Stimulated activated CD8-positive, alpha-beta memory T cell treated with anti-CD3 and anti-CD28 coated beads, Interleukin-4, amount 100 ng/mL, for 48 hours (primary cell): ENCODE measurements around the gene CD99L2.
A peak's percentile ranks its signal among the peaks of the same experiment; 100 is the strongest.

Experiments used
- DNase-seq: peaks from one replicate; pipeline ENCODE4 v3.0.0-alpha.2; 2020

Gene CD99L2

DNA sequence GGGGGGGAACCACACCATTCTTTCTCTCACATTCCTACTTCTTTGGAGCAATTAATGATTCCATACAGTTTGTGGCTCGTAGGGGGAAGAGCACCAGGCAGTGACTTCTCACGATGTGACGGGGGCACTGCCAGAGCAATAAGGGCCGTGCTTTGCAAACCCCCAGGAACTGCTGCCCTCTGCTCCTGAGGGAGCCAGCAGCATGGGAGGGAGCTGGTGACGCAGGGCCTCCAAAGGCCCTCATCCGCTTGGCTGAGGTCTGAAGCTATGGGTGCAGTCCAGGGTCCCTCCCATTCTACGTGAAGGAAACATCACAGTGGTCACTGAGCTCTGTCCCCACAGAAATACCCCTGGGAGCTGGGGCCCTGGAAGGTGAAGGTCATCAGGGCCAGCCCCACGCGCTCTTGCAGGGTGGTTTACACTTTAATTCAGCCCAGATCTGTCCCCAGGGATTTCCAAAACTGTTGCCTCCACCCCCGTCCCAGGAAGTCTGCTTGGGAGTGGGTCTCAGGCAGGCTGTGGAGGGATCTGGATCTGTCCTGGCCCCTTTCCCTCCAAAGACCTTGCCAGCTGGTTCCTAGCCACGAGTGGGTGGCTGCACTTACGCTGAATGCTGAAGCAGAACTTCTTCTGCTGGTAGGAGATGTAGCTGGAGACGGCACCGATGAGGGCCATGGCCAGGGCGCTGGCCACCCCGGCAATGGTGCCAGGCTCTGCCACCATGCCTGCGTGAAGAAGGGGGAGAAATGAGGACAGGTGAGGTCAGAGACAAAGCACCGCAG lies 122.7 kb downstream of the CD99L2 start:
- DNase-seq = no peak

DNA sequence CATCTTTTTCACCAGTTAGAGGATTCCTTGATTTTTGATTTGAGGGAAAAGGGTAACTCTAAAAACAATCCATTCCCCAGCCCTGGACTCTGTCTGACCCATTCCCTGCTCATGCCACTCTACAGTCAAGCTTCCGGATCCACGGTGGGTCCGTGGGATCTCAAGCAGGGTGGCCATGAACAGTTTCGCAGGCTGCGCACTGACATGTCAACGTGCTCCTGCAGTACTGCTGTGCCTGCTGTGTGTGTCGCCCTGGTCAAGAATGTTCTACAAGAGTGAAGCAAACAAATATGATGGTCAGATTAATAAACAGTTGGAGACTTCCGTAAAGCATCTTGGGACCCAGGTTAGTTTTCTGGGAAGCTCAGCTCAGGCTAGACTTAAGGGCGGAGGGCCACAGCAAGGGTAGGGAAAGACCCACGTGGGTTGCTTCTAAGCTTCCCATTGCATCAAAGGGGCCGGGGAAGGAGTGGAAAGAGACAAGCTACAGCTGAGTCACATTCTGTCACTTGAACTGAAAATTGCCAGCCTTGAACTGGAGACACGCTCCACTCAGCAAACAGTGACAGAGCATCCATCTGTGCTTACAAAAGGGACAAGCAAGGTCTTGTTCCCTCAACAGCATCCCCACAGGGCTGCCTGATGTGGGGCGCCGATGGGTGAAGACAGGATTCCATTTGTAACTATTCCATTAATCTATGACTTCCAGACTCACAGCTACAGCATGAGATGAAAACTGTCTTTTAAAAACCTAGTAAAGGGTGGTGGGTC lies 123.5 kb downstream of the CD99L2 start:
- DNase-seq = no peak

- DNase-seq = no peak
Observed at GRCh38 chrX:150773634-150774033, 124.8 kb downstream of the CD99L2 start.

DNA sequence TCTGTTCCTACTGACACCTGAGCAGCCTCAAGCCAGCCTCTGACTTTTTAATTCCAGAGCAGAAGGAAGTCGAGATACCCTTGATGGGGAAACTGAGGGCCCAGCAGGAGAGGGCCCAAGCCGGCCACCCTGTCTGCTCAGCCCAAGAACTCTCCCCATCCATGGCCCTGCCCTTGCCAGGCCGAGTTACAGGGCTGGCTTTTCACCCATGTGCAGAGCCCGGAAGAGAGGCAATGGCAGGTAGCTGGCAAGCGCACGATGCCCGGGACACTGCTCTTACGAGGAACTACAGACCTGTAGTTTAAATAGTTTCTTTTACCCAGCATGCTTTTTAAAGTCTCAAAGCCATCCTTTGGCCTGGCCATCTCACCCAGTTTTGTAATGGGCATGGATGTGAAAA lies 125.4 kb downstream of the CD99L2 start:
- DNase-seq = no peak

DNA sequence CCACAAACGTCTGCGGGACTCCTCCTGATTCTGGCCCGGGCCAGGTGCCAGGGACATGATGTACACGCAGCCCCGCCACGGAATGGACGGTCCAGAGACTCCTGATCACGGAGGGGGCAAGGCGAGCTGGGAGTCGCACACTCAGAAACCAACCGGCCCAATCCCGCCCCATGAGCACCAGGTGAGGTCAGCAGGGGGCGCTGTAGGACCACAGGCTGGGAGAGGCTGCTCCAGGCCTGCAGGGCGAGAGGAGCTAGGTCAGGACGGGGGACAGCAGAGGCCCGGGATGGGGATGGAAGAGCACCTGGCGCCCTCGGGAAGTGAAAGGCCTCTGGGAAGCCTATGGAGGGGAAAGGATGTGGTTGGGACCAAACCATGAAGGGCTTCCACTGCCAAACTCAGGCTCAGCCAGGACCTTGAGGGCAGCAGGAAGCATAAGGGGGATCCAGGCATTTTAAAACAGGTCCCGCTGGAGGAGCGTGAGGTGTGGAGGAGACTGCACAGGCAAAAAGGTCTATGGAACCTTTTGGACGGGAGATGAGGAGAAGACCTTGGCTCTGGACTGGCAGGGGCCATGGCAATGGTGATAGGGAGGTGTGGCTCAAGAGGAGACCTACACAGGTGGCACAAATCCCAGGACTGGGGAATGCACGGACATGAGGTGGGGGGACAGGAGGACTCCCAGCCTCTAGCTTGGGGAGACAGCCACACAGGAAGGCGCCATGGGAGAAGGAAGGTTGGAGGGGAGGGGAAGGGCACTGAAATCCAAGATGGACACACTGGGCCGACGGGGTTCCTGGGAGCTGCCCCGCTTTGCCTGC lies 126.1 kb downstream of the CD99L2 start:
- peak; percentile 89 for DNase-seq

GRCh38 chrX:150771116-150771515 lies 127.4 kb downstream of the CD99L2 start:
- no peak for DNase-seq

DNA sequence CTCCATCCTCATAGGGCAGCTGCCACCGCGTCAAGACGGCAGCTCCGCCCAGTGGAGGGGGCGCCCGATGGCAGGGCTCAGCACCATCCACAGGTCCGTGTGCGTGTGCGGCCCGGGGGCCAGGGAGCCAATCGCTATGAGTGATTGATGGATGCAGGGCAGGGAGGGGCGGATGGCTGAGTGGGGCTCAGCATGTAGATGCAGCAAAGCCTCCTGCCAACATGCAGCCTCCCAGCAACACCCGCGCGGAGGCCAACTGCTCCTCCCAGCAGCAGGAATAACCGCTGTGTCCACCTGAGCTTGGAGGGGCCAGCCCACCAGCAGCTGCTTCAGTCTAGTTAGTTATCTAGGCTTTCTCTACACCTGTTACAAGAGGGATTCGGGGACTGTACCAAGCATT lies 127.8 kb downstream of the CD99L2 start:
- DNase-seq = no peak

DNA sequence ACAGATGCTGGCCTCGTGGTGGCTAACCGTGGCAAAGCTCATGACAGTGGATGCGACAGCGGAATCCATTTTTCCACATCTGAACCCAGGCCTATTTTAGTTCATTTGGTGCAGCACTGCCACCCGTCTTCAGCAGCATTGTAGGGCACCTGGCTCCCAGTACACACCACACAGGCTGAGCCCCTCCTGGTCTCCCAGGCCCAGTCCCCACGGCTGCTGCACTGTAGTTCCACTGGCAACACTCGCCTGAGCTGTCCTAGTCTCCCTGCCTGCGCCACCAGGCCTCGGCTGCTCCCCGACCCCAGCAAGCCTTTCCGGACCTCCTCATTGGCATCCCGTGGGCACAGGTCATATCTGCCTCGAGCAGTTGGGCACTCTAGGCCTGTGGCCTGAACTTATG lies 129.1 kb downstream of the CD99L2 start:
- DNase-seq = no peak

DNA sequence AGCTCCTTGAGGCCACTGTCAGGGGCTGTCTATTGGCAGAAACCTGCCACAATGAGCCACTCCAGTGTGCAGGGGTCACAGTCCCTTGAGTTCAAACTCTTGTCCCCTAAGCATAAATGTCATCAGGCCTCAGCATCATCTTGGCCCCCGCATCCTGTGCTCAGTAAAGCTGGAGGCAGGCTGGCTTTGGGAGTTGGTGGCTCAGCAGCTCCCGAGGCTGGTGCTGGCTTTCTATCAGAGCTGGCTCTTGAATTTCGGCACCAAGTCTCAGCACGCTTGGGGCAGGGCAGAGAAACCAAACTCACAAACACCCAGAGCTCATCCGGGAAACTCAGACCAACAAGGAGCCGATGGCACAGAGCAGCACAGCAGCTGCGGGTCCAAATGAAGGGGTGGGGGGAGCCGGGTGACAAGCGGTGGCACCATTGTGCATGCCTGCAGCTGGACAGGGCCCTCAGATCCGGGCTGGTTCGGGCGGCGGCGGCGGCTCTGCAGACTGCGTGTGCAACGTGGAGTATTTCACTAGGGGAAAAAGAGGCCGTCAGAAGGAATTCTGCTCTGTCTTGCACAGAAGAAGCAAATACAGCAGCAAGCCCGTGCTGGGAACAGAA lies 129.8 kb downstream of the CD99L2 start:
- DNase-seq = no peak

DNA sequence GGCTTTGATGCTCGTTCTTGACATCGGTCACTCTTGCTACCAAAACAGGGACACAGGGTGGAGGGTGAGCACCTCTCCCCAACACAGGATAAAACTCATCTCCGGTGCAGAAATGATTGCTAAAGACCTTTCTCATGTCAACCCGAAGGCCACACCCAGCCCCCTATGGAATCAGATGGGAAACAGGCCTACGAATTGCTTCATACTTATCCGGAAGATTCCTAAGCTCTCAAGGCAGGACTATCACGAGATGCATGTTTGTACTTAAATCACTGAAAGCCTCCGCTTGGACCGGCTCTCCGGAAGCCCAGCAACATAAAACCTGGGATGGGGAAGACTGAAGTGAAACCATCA lies 130.4 kb downstream of the CD99L2 start:
- DNase-seq = no peak

DNA sequence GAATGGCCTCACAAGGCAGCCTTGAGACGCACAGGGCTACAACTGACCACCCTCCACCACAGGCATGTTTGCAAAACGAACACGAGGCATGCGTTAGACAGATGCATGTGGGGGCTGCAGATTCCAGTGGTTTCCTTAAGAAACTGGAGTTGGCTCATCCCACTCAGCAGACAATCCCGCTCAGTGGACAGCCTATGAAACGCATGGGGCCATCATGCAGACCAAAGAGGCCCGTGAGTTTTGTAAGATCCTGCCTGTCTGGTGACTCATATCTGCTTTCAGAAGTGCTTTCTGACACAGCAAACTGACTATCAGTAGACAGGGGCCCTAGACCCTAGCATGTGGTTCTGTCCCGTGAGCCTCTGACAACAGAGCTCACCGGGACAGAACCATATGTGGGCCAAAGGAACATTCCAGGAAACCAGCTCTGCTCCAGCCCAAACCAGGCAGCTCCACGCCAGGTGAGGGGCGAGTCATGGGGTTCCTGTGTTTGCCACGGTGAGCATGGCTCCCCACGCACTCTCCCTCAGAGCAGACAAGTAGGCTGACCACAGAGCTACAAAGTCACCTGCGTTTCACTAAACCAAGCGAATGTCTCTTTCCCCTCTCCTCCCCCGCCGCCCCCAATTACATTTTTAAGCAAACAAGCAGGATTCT lies 130.9 kb downstream of the CD99L2 start:
- DNase-seq = peak; percentile 27

- no peak for DNase-seq
Observed at GRCh38 chrX:150767045-150767395, 131.4 kb downstream of the CD99L2 start.

GRCh38 chrX:150766351-150767044 lies 132.0 kb downstream of the CD99L2 start:
- DNase-seq = no peak

- DNase-seq = no peak
Observed at GRCh38 chrX:150765782-150766350, 132.6 kb downstream of the CD99L2 start.

DNA sequence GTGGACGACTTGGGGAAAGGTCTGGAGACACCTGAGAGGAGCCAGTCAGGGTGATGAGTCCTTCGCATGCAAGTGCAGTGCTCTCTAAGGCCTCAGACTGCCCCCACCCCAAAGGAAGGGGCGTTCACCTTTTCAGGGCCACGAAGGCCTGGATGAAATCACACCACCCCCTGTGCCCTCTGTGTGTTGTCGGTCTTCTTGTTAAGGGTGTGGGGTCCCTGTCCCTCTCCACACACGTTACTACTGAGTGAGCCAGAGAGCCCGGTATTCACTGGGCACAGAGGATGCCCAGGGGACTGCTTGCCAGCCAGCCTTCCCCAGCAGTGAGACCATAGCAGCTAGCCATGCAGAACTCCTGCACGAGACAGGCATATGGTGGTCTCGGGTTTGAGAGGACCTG lies 133.2 kb downstream of the CD99L2 start:
- DNase-seq = no peak

DNA sequence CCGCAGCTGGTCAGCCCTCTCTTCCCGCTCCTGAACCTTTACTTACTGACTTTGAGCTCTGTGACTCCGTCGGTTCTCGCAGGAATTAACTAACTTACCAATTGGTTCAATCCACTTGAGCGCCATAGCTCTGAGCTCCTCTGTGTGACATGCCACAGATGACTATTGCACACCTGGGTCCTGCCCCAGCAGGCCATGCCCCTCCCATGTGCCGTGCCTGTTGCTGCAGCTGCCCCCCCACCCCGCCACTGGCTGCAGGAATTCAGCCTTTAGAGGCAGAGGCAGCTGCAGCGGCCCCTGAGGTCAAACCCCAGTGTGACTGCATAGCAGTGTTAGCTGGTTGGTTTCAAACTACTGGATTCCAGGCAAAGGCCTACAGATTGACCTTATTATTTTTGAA lies 134.7 kb downstream of the CD99L2 start:
- no peak for DNase-seq

DNA sequence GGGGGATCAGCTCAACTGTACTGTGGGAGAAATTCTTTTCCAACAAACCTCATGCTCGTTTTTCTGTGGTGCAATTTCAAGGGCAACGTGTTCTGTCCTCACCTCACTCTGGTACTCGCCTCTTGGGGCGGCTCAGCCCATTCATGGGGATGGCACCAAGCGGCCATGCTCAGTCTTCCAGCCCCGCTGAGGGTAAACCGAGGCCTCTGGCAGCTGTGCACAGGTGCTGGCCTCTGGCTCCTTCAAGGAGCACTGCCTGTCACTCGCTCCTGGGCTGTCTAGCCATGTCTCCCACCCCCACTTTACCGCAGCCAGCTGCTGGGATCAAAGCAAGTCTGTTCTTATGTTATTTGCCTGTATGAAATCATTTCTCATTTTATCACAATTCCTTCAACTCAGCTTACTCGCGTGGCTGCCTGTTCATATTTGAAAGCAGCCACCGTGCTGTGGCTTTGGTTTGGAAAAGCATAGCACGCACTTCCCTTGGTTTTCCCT lies 135.1 kb downstream of the CD99L2 start:
- no peak for DNase-seq

DNA sequence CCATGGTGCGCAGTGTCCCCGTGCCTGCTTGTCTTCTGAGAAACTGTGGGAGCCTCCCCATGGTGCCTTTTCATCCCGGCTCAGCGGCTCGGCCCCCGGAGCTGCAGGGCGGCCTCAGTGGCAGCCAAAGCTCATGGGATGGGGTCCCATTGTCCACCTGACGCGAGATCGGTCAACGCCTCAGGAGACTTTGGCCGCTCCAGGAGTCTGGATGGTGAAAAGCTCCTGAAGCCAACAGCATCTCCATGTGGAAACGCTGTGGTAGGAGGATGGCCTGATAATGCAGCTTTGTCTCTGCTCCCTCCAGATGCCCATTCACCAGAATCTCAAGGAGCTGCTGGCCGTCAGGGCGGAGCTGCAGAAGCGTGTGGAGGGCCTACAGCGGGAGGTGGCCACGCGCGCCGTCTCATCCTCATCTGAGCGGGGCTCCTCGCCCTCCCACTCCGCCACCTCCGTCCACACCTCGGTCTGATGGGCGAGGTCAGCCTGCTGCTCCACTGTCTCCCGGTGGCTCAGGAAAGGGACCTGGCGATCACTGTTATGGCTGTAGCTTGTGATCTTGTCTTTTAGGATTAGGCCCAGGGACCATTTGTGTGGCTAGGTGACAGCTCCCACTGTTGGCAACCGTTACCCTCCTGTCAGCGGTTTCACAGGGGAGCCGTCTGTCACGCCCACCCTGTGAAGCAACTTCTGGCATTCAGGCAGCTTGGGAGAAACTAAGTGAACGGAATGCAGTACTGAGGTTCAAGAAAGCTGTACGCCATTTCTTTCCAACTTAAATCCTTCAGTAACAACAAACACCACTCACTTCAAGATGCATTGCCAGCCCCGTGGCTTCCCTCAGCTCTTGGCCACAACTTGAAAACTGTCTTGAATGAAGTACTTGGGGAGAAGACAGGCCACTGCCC lies 136.0 kb downstream of the CD99L2 start:
- DNase-seq = no peak

DNA sequence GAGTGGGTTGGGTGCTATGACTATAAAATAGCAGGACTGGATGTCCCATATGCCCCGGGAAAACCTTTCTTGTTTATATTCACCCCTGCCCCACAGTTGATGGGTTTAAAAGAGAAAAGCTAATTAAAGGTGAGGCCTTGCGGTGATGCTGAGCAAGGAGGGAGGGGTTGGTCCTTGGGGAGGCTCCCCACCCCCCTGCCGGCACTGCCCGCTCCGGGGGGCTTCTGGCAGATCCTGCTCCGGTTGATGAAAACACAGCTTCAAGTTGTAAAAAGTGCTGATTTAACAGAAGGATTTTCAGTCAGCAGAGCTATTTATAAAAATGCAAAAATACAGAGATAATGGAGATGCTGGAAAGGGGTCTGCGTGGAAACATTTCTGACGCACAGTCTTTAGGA lies 136.7 kb downstream of the CD99L2 start:
- no peak for DNase-seq

DNA sequence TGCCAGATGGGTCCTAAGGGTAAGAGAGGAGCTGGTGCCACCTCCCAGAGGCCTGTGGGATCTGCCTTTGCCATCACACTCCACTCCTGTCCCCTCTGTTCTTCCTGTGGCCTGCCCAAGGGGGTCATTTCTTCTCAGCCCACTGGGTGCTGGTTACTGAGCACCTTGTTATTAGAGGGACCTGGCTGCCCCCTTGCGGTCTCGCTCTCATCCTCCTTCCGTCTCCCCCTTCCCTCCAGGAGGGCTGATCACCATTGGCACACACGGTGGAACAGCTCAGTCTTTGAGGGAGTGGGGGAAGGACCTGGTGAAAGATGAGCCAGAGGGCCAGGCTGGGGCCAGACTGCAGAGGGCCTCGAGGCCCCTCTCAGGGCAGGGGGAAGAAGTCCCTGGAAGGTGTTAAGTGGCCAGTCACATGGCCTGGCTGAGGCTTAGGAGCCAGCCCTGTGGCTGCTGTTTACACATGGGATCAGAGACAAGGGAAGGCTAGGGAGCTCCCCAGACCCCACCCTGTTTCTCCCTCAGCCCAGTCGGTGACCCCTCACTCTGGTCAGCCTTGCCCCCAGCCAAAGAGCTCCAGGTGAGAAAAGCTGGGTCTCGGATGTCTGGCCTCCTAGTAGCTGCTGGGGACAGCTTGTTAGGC lies 137.2 kb downstream of the CD99L2 start:
- no peak for DNase-seq
